GM21390 (cell line): ENCODE measurements around the gene SOCS7.

ENCODE experiments used
- ATAC-seq: cut with Tn5 transposase; IDR thresholded peaks from one replicate; pipeline ENCODE4 v1.9.1; 2021; ENCODE audit not compliant: unreplicated experiment

Gene SOCS7

GRCh38 chr17:38358586-38359513, 7.2 kb downstream of the SOCS7 start:
- ATAC-seq, result no peak

GRCh38 chr17:38361694-38362465, 10.2 kb downstream of the SOCS7 start:
- ATAC-seq, result no peak

- no peak for ATAC-seq
Measured at GRCh38 chr17:38363016-38363415, 11.4 kb downstream of the SOCS7 start.

GRCh38 chr17:38364741-38365140, 13.1 kb downstream of the SOCS7 start:
- no peak for ATAC-seq

GRCh38 chr17:38369124-38369886, 17.7 kb downstream of the SOCS7 start:
- no peak for ATAC-seq

GRCh38 chr17:38379448-38379847, 27.8 kb downstream of the SOCS7 start:
- no peak for ATAC-seq

GRCh38 chr17:38395090-38395489, 43.4 kb downstream of the SOCS7 start:
- ATAC-seq, result no peak

- ATAC-seq, result no peak
Measured at GRCh38 chr17:38397227-38397626, 45.6 kb downstream of the SOCS7 start.

- no peak for ATAC-seq
Measured at GRCh38 chr17:38400286-38400685, 48.6 kb downstream of the SOCS7 start.

GRCh38 chr17:38401459-38401858, 49.8 kb downstream of the SOCS7 start:
- ATAC-seq, result no peak

GRCh38 chr17:38402897-38403296, 51.3 kb downstream of the SOCS7 start:
- ATAC-seq, result no peak

GRCh38 chr17:38403491-38403890, 51.8 kb downstream of the SOCS7 start:
- ATAC-seq, result no peak

GRCh38 chr17:38404174-38404943, 52.7 kb downstream of the SOCS7 start:
- ATAC-seq, result no peak

GRCh38 chr17:38405654-38406053, 54.0 kb downstream of the SOCS7 start:
- ATAC-seq, result no peak

GRCh38 chr17:38410201-38410600, 58.6 kb downstream of the SOCS7 start:
- no peak for ATAC-seq

GRCh38 chr17:38415250-38416194, 63.9 kb downstream of the SOCS7 start:
- ATAC-seq, result no peak

GRCh38 chr17:38416840-38417209, 65.2 kb downstream of the SOCS7 start:
- no peak for ATAC-seq

GRCh38 chr17:38417210-38417951, 65.7 kb downstream of the SOCS7 start:
- no peak for ATAC-seq
